Ascending aorta (tissue), 2 donors: ENCODE data around the gene RANBP3. TPM values are rescaled to one million over a fixed set of nuclear protein-coding genes. Genes with fewer than 3 reads are reported as not detected.
"Not testable (repeated sequence)": the region's sequence is repeated elsewhere in the genome, so short reads cannot be mapped to it uniquely, and the experiment has no call there.

Experiments used
- DNase-seq, 2 donors: peaks; one replicate each; pipeline ENCODE4 v3.0.0-alpha.2; 2019; ENCODE audit warnings: low spot score in 2 of 2
- H3K27ac ChIP-seq, 2 donors: fragments of 200-600 bp; sonication (generic); one replicate each; pipeline ENCODE4 v1.5.1; 2016 to 2017; ENCODE audit warnings: mild to moderate bottlenecking in 1 of 2
- H3K27me3 ChIP-seq: fragments of 200-600 bp; sonication (generic); one replicate; pipeline ENCODE4 v1.5.1; 2017
- H3K36me3 ChIP-seq, 2 donors: fragments of 200-600 bp; sonication (generic); one replicate each; pipeline ENCODE4 v1.5.1; 2016
- H3K4me1 ChIP-seq, 2 donors: fragments of 200-600 bp; sonication (generic); one replicate each; pipeline ENCODE4 v1.5.1; 2016 to 2017; ENCODE audit warnings: mild to moderate bottlenecking in 1 of 2
- H3K4me3 ChIP-seq, 2 donors: fragments of 200-600 bp; sonication (generic); one replicate each; pipeline ENCODE4 v1.5.1; 2016 to 2017; ENCODE audit warnings: mild to moderate bottlenecking in 1 of 2
- H3K9me3 ChIP-seq, 2 donors: fragments of 200-600 bp; sonication (generic); one replicate each; pipeline ENCODE4 v1.5.1; 2016
- CTCF ChIP-seq, 3 experiments: fragments of 200-600 bp in 2 of 3; fragments of 450-650 bp in 1 of 3; sonication (generic) in 2 of 3; IDR thresholded peaks; one replicate each; pipeline ENCODE4 v1.5.1; 2016 to 2019; ENCODE audit warnings: antibody characterized with exemption in 3 of 3, mild to moderate bottlenecking in 1 of 3, moderate library complexity in 1 of 3
- intact Hi-C: fragments of 100-400 bp; cut with DNase I; formaldehyde crosslinking; loops from one replicate; pipeline ENCODE4 v1.15.1; 2023
- total RNA-seq: library from RNA; depleted of rRNA; stranded (reverse); fragments of >200 nt; gene quantifications from one replicate; pipeline ENCODE4 v1.1.0, GENCODE V29; 2016

Gene RANBP3
- total RNA-seq, 1 donor from 2014 or later: 48.0 TPM

GRCh38 chr19:5877427-5877826 lies 100.5 kb downstream of the RANBP3 start:
- DNase-seq: no peak
- intact Hi-C loops: no loop called here
- Histone ChIP-seq H3K4me3 (no peak overlapping the region), H3K36me3 (no peaks in the 10 kb centered on the region), H3K27ac (no peak overlapping the region), H3K4me1 (peaks cover 0 to 4% of the 10 kb centered on the region in 2 donors), H3K27me3 (peaks cover 3% of the 10 kb centered on the region), H3K9me3 (no peaks in the 10 kb centered on the region)
- TF ChIP-seq CTCF (IDR thresholded peaks at IDR 0.05): no peak

GRCh38 chr19:5874496-5874895 lies 103.4 kb downstream of the RANBP3 start:
- H3K36me3 ChIP-seq, intact Hi-C loops, H3K27me3 ChIP-seq, H3K4me3 ChIP-seq, DNase-seq, H3K27ac ChIP-seq, H3K9me3 ChIP-seq, H3K4me1 ChIP-seq: not testable (repeated sequence)

- no peak overlapping the region for H3K4me3 ChIP-seq
- TF ChIP-seq CTCF (IDR thresholded peaks at IDR 0.05): no peak
- no peaks in the 10 kb centered on the region for H3K27me3 ChIP-seq
- intact Hi-C loops: no loop called here
- H3K9me3 ChIP-seq: no peaks in the 10 kb centered on the region
- DNase-seq: no peak
- no peaks in the 10 kb centered on the region for H3K36me3 ChIP-seq
- no peaks in the 10 kb centered on the region for H3K4me1 ChIP-seq
- no peak overlapping the region for H3K27ac ChIP-seq
Measured at GRCh38 chr19:5873617-5874199, 104.2 kb downstream of the RANBP3 start.

- Histone ChIP-seq H3K27me3 (no peaks in the 10 kb centered on the region), H3K36me3 (no peaks in the 10 kb centered on the region), H3K4me1 (no peaks in the 10 kb centered on the region), H3K4me3 (no peak overlapping the region), H3K27ac (no peak overlapping the region), H3K9me3 (no peaks in the 10 kb centered on the region)
- intact Hi-C loops: no loop called here
- TF ChIP-seq CTCF (IDR thresholded peaks at IDR 0.05): no peak
- DNase-seq: no peak
Measured at GRCh38 chr19:5870986-5871394, 107.0 kb downstream of the RANBP3 start.

GRCh38 chr19:5867201-5868136 lies 110.5 kb downstream of the RANBP3 start:
- TF ChIP-seq CTCF (IDR thresholded peaks at IDR 0.05): no peak
- no peak overlapping the region for H3K4me3 ChIP-seq
- no peak overlapping the region for H3K27ac ChIP-seq
- DNase-seq: no peak
- H3K27me3 ChIP-seq: no peaks in the 10 kb centered on the region
- no peaks in the 10 kb centered on the region for H3K4me1 ChIP-seq
- no peaks in the 10 kb centered on the region for H3K9me3 ChIP-seq
- intact Hi-C loops: no loop called here
- no peaks in the 10 kb centered on the region for H3K36me3 ChIP-seq

Other genes with a start within 250 kb of the RANBP3 start
- gene PRR22, start 193.4 kb downstream of the RANBP3 start, total RNA-seq: 3.5 TPM
- gene DUS3L, start 187.0 kb downstream of the RANBP3 start, total RNA-seq: 13.1 TPM
- gene NRTN, start 173.1 kb downstream of the RANBP3 start, total RNA-seq: 0.85 TPM
- gene FUT6, start 138.4 kb downstream of the RANBP3 start, total RNA-seq: not detected
- not detected for gene FUT3, start 126.7 kb downstream of the RANBP3 start, total RNA-seq
- gene FUT5, start 107.6 kb downstream of the RANBP3 start, total RNA-seq: not detected
- gene NDUFA11, start 74.3 kb downstream of the RANBP3 start, total RNA-seq: 205 TPM
- 15.2 TPM for gene VMAC, start 73.3 kb downstream of the RANBP3 start, total RNA-seq
- 8.1 TPM for gene CAPS, start 63.9 kb downstream of the RANBP3 start, total RNA-seq
- 107 TPM for gene RFX2, start 132.4 kb upstream of the RANBP3 start, total RNA-seq
- not detected for gene ACSBG2, start 157.5 kb upstream of the RANBP3 start, total RNA-seq